Measurements from ENCODE around the gene BMPER.

The BMPER gene

GRCh38 chr7:33902746-33903145 lies 2.6 kb upstream of the BMPER start:
- ChIA-PET POLR2A (no interaction called here), CTCF (interaction anchor here (0.6 to 1.8 kb wide), 3 partner anchors 8 to 481 kb away, joined by 3 to 5 read pairs (median 4); no protein-coding TSS in a partner anchor)
- Histone ChIP-seq H3K27ac (ENCODE audit: extremely low read depth, low read depth, low read length) (no peak overlapping the region), H3K9me3 (ENCODE audit: control insufficient read depth, insufficient read depth, low read depth, low read length) (no peaks in the 10 kb centered on the region), H3K4me3 (ENCODE audit: low read depth, low read length) (no peak overlapping the region), H3K4me1 (ENCODE audit: control insufficient read depth, insufficient read depth, low read length) (peaks cover 10% of the 10 kb centered on the region; the same call in 1 of the 2 replicates), H3K36me3 (ENCODE audit: control insufficient read depth in 2 of 2, insufficient read depth in 1 of 2, low read length in 2 of 2) (no peaks in the 10 kb centered on the region)
- TF ChIP-seq ZBTB49 (tag by site-specific recombination; IDR thresholded peaks at IDR 0.05; ENCODE audit: low read depth) (no peak), ZNF148 (tag by site-specific recombination; IDR thresholded peaks at IDR 0.05; ENCODE audit: borderline replicate concordance) (no peak), BCL6B (tag by site-specific recombination; IDR thresholded peaks at IDR 0.05) (no peak), ZNF791 (tag by site-specific recombination; IDR thresholded peaks at IDR 0.05) (no peak), ZNF596 (tag by site-specific recombination; IDR thresholded peaks at IDR 0.05) (no peak), BCL11B (tag by site-specific recombination; IDR thresholded peaks at IDR 0.05; ENCODE audit: low read depth) (no peak), AEBP2 (tag by site-specific recombination; IDR thresholded peaks at IDR 0.05; ENCODE audit: borderline replicate concordance) (no peak)

GRCh38 chr7:33903791-33904680 lies 1.3 kb upstream of the BMPER start:
- peak overlapping the region; percentile 60 for H3K4me3 ChIP-seq (ENCODE audit: low read depth, low read length)
- peaks cover 10% of the 10 kb centered on the region; the same call in 1 of the 2 replicates for H3K4me1 ChIP-seq (ENCODE audit: control insufficient read depth, insufficient read depth, low read length)
- H3K9me3 ChIP-seq (ENCODE audit: control insufficient read depth, insufficient read depth, low read depth, low read length), result no peaks in the 10 kb centered on the region
- peak overlapping the region; percentile 88 for H3K27ac ChIP-seq (ENCODE audit: extremely low read depth, low read depth, low read length)
- ChIA-PET POLR2A (interaction anchor here (0.6 to 1.4 kb wide), 2 partner anchors 16 to 301 kb away, joined by 3 to 4 read pairs; no protein-coding TSS in a partner anchor), CTCF (interaction anchor here (0.7 to 2.1 kb wide), 12 partner anchors 9 to 718 kb away, joined by 3 to 9 read pairs (median 4); no protein-coding TSS in a partner anchor)
- H3K36me3 ChIP-seq (ENCODE audit: control insufficient read depth in 2 of 2, insufficient read depth in 1 of 2, low read length in 2 of 2), result no peaks in the 10 kb centered on the region
- TF ChIP-seq ZNF658 (tag by site-specific recombination; IDR thresholded peaks at IDR 0.05) (no peak), ZNF121 (tag by site-specific recombination; IDR thresholded peaks at IDR 0.05) (no peak), ZNF155 (tag by site-specific recombination; IDR thresholded peaks at IDR 0.05) (no peak), YY2 (tag by site-specific recombination; IDR thresholded peaks at IDR 0.05) (no peak), WT1 (tag by site-specific recombination; IDR thresholded peaks at IDR 0.05) (peak; percentile 71), ZNF423 (tag by site-specific recombination; IDR thresholded peaks at IDR 0.05) (no peak), ZNF398 (tag by site-specific recombination; IDR thresholded peaks at IDR 0.05) (peak; percentile 74; the same call in 1 of the 2 replicates), ZNF18 (tag by site-specific recombination; IDR thresholded peaks at IDR 0.05) (no peak), ZNF510 (tag by site-specific recombination; IDR thresholded peaks at IDR 0.05; ENCODE audit: insufficient replicate concordance) (no peak), KLF1 (tag by site-specific recombination; IDR thresholded peaks at IDR 0.05) (peak; percentile 44; the same call in 1 of the 2 replicates), KLF8 (tag by site-specific recombination; IDR thresholded peaks at IDR 0.05) (0 out of 2 replicates have a peak, but pooled peaks have one; percentile 13), HOXA7 (CRISPR knock-in tag; IDR thresholded peaks at IDR 0.05; ENCODE audit: borderline replicate concordance) (no peak), SP3 (tag by site-specific recombination; IDR thresholded peaks at IDR 0.05) (peak; percentile 57), ZSCAN23 (tag by site-specific recombination; IDR thresholded peaks at IDR 0.05) (no peak), ZNF785 (tag by site-specific recombination; IDR thresholded peaks at IDR 0.05) (no peak)
